GM12865 (cell line): Measurements from ENCODE around the gene HELB.

ENCODE experiments used
- DNase-seq: peaks from one replicate; pipeline ENCODE4 v3.0.0; 2010; ENCODE audit warnings: low read depth
- H3K4me3 ChIP-seq: 2 replicates; pipeline ENCODE4 v1.5.1; 2011; ENCODE audit warnings: mild to moderate bottlenecking, low read depth, low read length, control low read depth
- TF ChIP-seq, protein P1 (sequence below): IDR thresholded peaks from 2 replicates; pipeline ENCODE4 v1.5.1; 2011; ENCODE audit warnings: low read length, control low read depth, low read depth, inconsistent platforms; ENCODE audit not compliant: insufficient read depth; ENCODE audit errors: missing control alignments

HELB gene

DNA sequence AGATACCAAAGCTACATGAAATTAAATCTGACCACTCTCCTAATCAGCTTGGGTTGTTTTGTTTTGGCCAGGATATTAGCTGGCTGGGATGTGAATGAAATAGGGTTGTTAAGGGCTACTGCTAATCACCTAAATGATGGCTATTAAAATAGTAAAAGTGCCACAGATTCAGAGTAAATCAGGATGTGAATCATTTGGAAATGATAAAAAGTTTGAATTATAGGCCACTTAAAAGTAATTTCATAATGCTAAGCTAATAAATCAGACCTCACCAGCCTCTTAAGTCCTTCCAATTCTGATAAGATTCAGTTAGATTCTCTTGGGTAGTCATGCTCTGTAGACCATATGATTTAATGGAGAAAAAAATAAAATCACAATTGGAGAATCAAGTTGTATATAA is 12.0 kb downstream of the HELB start:
- no peak overlapping the region for H3K4me3 ChIP-seq
- no peak for DNase-seq
- TF ChIP-seq, protein P1, sequence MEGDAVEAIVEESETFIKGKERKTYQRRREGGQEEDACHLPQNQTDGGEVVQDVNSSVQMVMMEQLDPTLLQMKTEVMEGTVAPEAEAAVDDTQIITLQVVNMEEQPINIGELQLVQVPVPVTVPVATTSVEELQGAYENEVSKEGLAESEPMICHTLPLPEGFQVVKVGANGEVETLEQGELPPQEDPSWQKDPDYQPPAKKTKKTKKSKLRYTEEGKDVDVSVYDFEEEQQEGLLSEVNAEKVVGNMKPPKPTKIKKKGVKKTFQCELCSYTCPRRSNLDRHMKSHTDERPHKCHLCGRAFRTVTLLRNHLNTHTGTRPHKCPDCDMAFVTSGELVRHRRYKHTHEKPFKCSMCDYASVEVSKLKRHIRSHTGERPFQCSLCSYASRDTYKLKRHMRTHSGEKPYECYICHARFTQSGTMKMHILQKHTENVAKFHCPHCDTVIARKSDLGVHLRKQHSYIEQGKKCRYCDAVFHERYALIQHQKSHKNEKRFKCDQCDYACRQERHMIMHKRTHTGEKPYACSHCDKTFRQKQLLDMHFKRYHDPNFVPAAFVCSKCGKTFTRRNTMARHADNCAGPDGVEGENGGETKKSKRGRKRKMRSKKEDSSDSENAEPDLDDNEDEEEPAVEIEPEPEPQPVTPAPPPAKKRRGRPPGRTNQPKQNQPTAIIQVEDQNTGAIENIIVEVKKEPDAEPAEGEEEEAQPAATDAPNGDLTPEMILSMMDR, result no peak

DNA sequence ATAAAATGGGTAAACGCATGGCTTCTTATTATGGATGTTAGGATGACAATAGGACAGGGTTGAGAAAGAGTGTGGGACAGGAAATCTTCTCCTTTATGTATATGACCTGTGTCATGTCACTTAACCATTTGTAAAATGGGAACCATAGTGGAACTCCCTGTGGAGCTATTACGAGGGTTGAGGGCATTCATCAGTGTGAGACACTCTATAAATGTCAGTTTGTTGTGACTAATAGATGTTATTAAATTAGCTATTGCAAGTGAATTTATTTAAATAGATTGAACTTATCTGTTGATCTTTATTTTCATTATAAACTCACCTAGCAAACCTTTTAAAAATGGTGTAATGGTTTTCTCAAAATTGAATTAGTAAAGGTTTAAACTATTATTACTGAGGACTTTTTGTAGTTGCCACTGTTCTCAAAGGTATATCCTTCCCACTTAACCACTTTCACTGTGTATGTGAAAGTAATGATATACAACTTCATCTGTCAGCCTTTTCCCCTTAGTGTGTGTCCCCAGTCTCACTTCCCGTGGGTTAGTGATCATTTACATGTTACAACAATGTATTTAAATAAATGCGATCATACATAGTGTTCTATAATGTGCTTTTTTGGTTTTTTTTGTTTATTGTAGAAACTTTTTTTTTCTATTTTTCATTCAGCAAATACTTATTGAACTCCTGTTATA is 17.1 kb downstream of the HELB start:
- TF ChIP-seq, protein P1, result no peak
- H3K4me3 ChIP-seq, result no peak overlapping the region
- DNase-seq, result no peak

DNA sequence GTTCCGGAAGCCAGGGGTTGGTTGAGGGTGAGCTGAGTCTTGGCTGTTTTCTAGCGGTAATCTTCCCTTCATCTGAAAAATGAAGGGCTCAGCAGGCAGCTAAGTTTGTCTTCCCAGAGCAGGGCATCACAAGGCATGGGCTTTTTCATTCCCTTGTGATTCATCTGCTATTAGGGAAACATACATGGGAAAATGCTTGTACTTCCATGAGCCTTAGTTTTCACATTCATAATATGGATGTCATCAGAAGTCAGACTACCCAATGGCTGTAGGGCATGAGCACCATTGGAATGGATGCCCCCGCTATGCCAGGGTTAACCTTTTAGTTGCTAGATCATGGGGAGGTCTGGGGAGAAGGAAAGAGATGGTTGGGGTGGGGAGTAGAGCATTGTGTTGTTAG is 18.7 kb downstream of the HELB start:
- H3K4me3 ChIP-seq, result no peak overlapping the region
- no peak for DNase-seq
- TF ChIP-seq, protein P1, result no peak

DNA sequence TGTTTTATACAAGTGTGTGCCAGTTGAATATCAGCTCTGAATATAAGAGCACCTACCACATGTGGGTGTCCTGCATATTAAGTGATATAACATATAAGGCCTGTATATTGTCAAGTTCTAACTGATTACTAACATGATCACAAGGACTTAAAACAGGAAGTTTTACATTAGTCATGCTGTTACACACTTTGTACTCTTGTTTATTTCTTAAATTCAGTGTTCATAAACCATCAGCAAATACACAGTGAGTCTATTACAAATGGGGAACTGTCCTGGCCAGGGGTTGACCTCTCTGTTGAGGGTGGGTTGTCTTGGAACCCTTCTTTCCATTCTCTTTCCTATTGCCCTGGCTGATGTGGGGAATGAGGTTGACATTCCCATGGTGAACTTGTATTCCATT is 19.1 kb downstream of the HELB start:
- TF ChIP-seq, protein P1, result no peak
- DNase-seq, result no peak

DNA sequence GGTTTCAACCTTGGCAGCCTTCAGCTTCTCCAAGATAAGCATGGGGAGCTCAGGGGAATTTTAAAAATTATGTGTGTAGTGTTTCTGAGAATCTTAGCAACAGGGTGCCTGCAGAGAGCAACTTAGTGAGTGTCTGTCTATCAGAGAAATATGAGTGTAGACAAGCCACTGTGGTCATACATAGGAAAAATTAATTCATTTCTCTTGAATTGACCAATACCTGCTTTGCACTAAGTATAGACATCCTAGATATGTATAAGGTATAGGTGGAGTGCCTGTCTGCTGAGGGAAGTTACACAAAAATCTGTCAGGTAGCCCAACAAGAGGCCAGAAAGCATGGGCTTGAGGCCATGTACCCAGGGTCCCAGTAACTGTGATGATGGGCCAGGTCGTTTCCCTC is 20.7 kb downstream of the HELB start:
- TF ChIP-seq, protein P1, result no peak
- no peak for DNase-seq

More for the DNA sequence above, 19.1 kb downstream of the HELB start:
- no peak overlapping the region for H3K4me3 ChIP-seq

DNA sequence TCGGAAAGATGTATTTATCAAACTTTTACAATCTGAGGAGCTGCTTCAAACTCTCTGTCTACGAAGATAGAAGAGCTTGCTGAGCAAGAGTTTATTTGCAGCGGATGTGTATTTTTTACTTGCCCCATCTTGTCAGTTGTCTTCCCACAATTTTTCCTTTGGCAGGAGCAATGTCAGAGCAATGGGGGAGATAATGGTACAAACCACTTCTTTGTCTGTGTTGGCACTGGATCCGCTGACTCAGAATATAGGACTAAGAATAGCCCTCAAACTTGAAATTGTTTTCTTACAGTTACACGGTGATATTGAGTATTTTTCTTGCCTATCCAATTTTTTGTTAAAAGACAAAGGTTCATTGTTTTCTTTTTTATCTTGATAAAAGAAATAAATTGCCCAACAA is 27.6 kb downstream of the HELB start:
- no peak overlapping the region for H3K4me3 ChIP-seq
- DNase-seq, result no peak
- TF ChIP-seq, protein P1, result no peak

More for the DNA sequence above, 20.7 kb downstream of the HELB start:
- H3K4me3 ChIP-seq, result no peak overlapping the region

DNA sequence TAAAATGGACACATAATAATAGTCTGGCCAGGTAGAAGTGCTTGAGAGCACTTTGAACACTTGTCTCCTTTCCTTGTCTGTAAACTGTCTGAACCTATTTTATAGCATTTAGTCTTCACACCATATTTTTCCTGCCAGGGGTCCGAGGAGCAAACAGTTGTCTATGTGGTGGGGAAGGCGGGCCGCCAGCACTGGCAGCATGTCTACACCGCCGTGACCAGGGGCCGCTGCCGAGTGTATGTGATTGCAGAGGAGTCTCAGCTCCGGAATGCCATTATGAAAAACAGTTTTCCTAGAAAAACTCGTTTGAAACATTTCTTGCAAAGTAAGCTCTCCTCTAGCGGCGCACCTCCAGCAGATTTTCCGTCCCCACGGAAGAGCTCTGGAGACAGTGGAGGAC is 28.7 kb downstream of the HELB start:
- H3K4me3 ChIP-seq, result no peak overlapping the region
- no peak for DNase-seq
- TF ChIP-seq, protein P1, result no peak
